RWPE1 (cell line): ENCODE data around the gene DAZL.

Experiments used
- CTCF ChIA-PET: fragments of 350-600 bp; sonication (Branson Sonifier 250); formaldehyde crosslinking; extraction: SDS; loops from one replicate; lab custom pipeline; 2021; lab: Yijun Ruan, JAX
- POLR2A ChIA-PET: fragments of 400-600 bp; formaldehyde crosslinking; extraction: SDS; loops from one replicate; lab custom pipeline; 2020; ENCODE audit warnings: antibody characterized with exemption; ENCODE audit not compliant: low non-redundant PET; lab: Yijun Ruan, JAX
- DNase-seq: peaks from one replicate; pipeline ENCODE4 v3.0.0; 2012; ENCODE audit warnings: low spot score
- H3K27ac ChIP-seq: fragments of 450-650 bp; 2 replicates; pipeline ENCODE4 v1.5.1; 2017
- CTCF ChIP-seq: fragments of 450-650 bp; conservative IDR thresholded peaks from 2 replicates; pipeline ENCODE4 v1.5.1; 2017; ENCODE audit warnings: low read depth, mild to moderate bottlenecking

DAZL gene

DNA sequence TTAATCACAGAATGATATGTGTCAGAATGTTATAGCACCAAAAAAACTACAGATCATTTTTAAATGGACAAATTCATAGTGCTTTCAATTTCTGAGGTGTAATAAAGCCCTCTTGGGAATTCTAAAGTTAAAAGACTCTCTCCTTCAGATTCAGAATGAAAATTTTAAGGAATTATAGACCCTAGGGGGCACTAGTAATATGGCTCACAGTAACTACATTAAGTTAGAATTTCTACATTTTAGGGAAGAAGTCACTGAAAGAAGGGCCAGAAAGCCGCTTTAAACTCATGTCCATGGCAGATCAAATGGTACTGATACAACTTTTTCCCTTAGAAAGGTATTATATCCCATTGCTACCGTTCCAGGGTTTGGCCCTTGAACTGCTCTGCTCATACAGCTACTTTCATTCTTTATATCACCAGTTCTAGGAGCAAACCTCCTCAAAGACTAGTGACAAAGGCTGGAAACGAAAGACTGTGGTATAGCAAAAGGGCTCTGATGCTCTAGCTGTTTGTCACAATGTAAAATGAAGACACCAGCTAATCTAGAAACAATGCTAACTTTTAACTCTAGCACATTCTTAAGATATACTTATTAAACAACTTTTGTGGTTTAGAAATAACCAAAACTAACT is 18.1 kb downstream of the DAZL start:
- DNase-seq = no peak
- ChIA-PET CTCF (interaction anchor here (0.7 kb wide), 1 partner anchor 595 kb away, joined by 3 read pairs; no protein-coding TSS in a partner anchor), POLR2A (no interaction called here)
- no peak overlapping the region for H3K27ac ChIP-seq
- no peak for TF ChIP-seq CTCF

DNA sequence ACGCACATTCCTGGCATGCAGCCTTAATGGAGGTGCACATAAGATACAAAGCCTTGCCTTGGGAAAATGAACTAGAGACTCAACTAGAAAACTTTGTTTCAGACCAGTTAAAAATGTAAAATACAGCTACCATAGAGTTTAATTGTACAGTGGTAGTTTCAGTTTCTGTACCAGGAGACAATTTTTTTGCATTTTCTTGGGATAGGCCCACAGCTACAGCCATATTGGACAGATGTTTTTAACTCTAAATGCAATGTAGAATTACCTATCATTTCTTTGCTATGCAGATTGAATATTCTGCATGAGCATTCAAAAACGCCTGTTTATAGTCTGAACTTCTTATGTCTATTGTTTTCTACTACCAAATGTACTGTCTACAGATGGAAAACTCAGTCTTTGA is 20.3 kb downstream of the DAZL start:
- TF ChIP-seq CTCF = no peak
- ChIA-PET POLR2A (no interaction called here), CTCF (no interaction called here)
- no peak overlapping the region for H3K27ac ChIP-seq
- DNase-seq = no peak

- CTCF ChIA-PET = no interaction called here
- TF ChIP-seq CTCF = no peak
- H3K27ac ChIP-seq = no peak overlapping the region
- POLR2A ChIA-PET = no interaction called here
- DNase-seq = no peak
These were observed 21.7 kb downstream of the DAZL start for GRCh38 chr3:16583551-16583950.

- no peak overlapping the region for H3K27ac ChIP-seq
- ChIA-PET POLR2A (no interaction called here), CTCF (no interaction called here)
These were observed 35.1 kb downstream of the DAZL start for GRCh38 chr3:16570113-16570512.

DNA sequence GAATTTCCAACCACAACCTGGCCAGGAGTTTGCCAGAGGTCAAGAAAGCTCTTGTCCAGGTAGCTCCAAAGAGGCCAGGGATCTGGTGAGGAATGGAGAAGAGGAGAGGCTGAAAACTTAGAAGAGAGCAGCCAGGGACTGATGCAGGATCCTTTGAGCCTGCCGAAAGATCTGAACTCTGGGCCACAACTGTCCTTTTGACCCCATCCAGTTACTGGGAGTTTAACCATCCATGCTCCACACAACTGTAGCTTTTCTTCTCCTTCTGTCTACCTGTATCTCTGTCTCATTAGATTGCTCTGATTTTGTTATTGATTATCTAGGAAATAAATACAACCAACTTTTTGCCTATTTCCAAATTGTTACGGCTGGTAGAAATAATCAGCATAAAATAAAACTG is 36.7 kb downstream of the DAZL start:
- no peak for TF ChIP-seq CTCF
- no peak overlapping the region for H3K27ac ChIP-seq
- CTCF ChIA-PET = no interaction called here
- POLR2A ChIA-PET = interaction anchor here (0.6 kb wide), 1 partner anchor 333 kb away, joined by 3 read pairs; no protein-coding TSS in a partner anchor
- no peak for DNase-seq

More at GRCh38 chr3:16570113-16570512, 35.1 kb downstream of the DAZL start:
- no peak for TF ChIP-seq CTCF
- DNase-seq = no peak

DNA sequence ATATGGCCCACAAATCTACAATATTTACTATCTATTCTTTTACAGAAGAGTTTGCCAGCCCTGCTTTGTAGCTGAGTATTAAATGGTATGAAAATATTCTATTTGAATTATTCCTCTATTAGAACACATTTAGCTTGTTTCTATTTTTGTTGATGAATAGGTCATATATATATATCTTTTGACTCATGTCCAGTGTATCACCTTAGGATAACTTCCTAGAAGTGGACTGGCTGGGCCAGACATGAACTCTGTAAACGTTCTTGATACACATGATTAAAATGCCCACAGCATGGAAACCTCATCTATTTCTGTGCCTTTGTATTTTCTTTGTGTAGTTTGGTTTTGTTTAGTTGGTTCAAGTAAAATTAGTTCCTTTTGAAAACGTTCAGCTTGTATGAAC is 37.1 kb downstream of the DAZL start:
- ChIA-PET CTCF (no interaction called here), POLR2A (interaction anchor here (0.6 kb wide), 1 partner anchor 333 kb away, joined by 3 read pairs; no protein-coding TSS in a partner anchor)
- H3K27ac ChIP-seq = no peak overlapping the region
- TF ChIP-seq CTCF = no peak
- no peak for DNase-seq
